Astrocyte (in vitro differentiated cells and primary cell): Measurements from ENCODE around the gene TSPAN2. TPM values are rescaled to one million over a fixed set of nuclear protein-coding genes. Genes with fewer than 3 reads are reported as not detected.

ENCODE experiments used
- DNase-seq: peaks from one replicate; pipeline ENCODE4 v3.0.0-alpha.2; 2010; ENCODE audit warnings: low read depth
- FAIRE-seq: peaks from 2 replicates; lab custom pipeline; 2011; peaks lifted over from hg19 to GRCh38; lab: Jason Lieb, UNC
- H2AFZ ChIP-seq: 2 replicates; pipeline ENCODE4 v1.6.0; 2012; ENCODE audit warnings: low read depth, low read length, inconsistent platforms
- H3K27ac ChIP-seq: 2 replicates; pipeline ENCODE4 v1.5.1; 2011; ENCODE audit warnings: low read depth, low read length, inconsistent platforms
- H3K27me3 ChIP-seq: 2 replicates; pipeline ENCODE4 v1.6.0; 2011; ENCODE audit warnings: low read length, inconsistent platforms; ENCODE audit not compliant: insufficient read depth
- H3K36me3 ChIP-seq: 2 replicates; pipeline ENCODE4 v1.5.1; 2011; ENCODE audit warnings: low read length, inconsistent platforms; ENCODE audit not compliant: insufficient read depth
- H3K4me1 ChIP-seq: 2 replicates; pipeline ENCODE4 v1.5.1; 2011; ENCODE audit warnings: low read length, inconsistent platforms; ENCODE audit not compliant: insufficient read depth
- H3K4me2 ChIP-seq: 2 replicates; pipeline ENCODE4 v1.6.0; 2012; ENCODE audit warnings: low read length, inconsistent platforms
- H3K4me3 ChIP-seq: 2 replicates; pipeline ENCODE4 v1.5.1; 2011; ENCODE audit warnings: low read depth, mild to moderate bottlenecking, low read length, inconsistent platforms; ENCODE audit not compliant: insufficient read depth
- H3K79me2 ChIP-seq: 2 replicates; pipeline ENCODE4 v1.6.0; 2012; ENCODE audit warnings: mild to moderate bottlenecking, low read length, inconsistent platforms; ENCODE audit not compliant: insufficient read depth
- H3K9ac ChIP-seq: 2 replicates; pipeline ENCODE4 v1.6.0; 2012; ENCODE audit warnings: mild to moderate bottlenecking, low read length, inconsistent platforms
- H3K9me3 ChIP-seq: 2 replicates; pipeline ENCODE4 v1.5.1; 2012; ENCODE audit warnings: low read depth, mild to moderate bottlenecking, low read length, inconsistent platforms; ENCODE audit not compliant: insufficient read depth
- H4K20me1 ChIP-seq: 2 replicates; pipeline ENCODE4 v1.6.0; 2012; ENCODE audit warnings: low read length, inconsistent platforms; ENCODE audit not compliant: insufficient read depth
- H3K27ac Mint-ChIP-seq: one replicate; pipeline ENCODE4 v1.8.0; 2021; ENCODE audit warnings: mild to moderate bottlenecking, mixed read lengths; ENCODE audit not compliant: unreplicated experiment
- H3K27me3 Mint-ChIP-seq: one replicate; pipeline ENCODE4 v1.8.0; 2021; ENCODE audit warnings: low read depth, mixed read lengths; ENCODE audit not compliant: unreplicated experiment
- H3K36me3 Mint-ChIP-seq: one replicate; pipeline ENCODE4 v1.8.0; 2021; ENCODE audit warnings: low read depth, mixed read lengths; ENCODE audit not compliant: unreplicated experiment
- H3K4me1 Mint-ChIP-seq: one replicate; pipeline ENCODE4 v1.8.0; 2021; ENCODE audit warnings: low read depth, mixed read lengths; ENCODE audit not compliant: unreplicated experiment
- H3K4me3 Mint-ChIP-seq: one replicate; pipeline ENCODE4 v1.8.0; 2021; ENCODE audit warnings: mild to moderate bottlenecking, moderate library complexity, mixed read lengths; ENCODE audit not compliant: unreplicated experiment
- H3K9me3 Mint-ChIP-seq: one replicate; pipeline ENCODE4 v1.8.0; 2021; ENCODE audit warnings: mild to moderate bottlenecking, mixed read lengths; ENCODE audit not compliant: unreplicated experiment
- CTCF ChIP-seq: IDR thresholded peaks from 2 replicates; pipeline ENCODE4 v1.5.1; 2011; ENCODE audit warnings: low read depth, mild to moderate bottlenecking, inconsistent platforms, low read length, moderate library complexity; ENCODE audit not compliant: insufficient read depth
- EZH2 ChIP-seq: IDR thresholded peaks from 2 replicates; pipeline ENCODE4 v1.6.1; 2012; ENCODE audit warnings: mild to moderate bottlenecking, low read length, inconsistent platforms; ENCODE audit not compliant: insufficient read depth
- total RNA-seq: library from RNA; stranded (reverse); gene quantifications from 2 replicates; pipeline ENCODE4 v1.2.1, GENCODE V29; 2021

Gene TSPAN2
- total RNA-seq, 1 donor from 2014 or later: 23.7 TPM

DNA sequence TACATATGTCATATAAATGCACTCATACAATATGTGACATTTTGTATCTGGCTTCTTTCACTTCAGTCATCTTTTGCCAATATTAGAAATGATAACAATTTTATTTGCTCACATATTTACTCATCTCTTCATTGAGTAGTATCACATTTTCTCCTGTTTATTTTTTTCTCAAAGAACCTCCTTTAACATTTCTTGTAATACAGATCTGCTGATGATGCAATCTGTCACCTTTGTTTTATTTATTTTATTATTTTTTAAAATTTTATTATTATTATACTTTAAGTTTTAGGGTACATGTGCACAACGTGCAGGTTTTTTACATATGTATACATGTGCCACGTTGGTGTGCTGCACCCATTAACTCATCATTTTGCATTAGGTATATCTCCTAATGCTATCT is 75.5 kb downstream of the TSPAN2 start:
- TF ChIP-seq EZH2: no peak
- TF ChIP-seq CTCF: no peak
- Histone ChIP-seq H4K20me1 (no peaks in the 10 kb centered on the region), H3K9me3 (no peaks in the 10 kb centered on the region), H3K27ac (no peak overlapping the region), H3K4me3 (no peak overlapping the region), H2AFZ (no peak overlapping the region), H3K4me1 (no peaks in the 10 kb centered on the region), H3K4me2 (no peak overlapping the region), H3K36me3 (no peaks in the 10 kb centered on the region), H3K79me2 (no peaks in the 10 kb centered on the region), H3K27me3 (no peaks in the 10 kb centered on the region), H3K9ac (no peak overlapping the region)
- no peaks in the 10 kb centered on the region for H3K4me1 Mint-ChIP-seq
- no peaks in the 10 kb centered on the region for H3K27me3 Mint-ChIP-seq
- no peaks in the 10 kb centered on the region for H3K36me3 Mint-ChIP-seq
- peaks cover 5% of the 10 kb centered on the region for H3K9me3 Mint-ChIP-seq
- DNase-seq (no peak), FAIRE-seq (no peak)
- no peak overlapping the region for H3K4me3 Mint-ChIP-seq
- H3K27ac Mint-ChIP-seq: no peak overlapping the region

GRCh38 chr1:115012434-115012833 is 76.9 kb downstream of the TSPAN2 start:
- Mint-ChIP-seq H3K27me3 (no peaks in the 10 kb centered on the region), H3K4me1 (no peaks in the 10 kb centered on the region), H3K9me3 (peaks cover 1% of the 10 kb centered on the region), H3K4me3 (no peak overlapping the region), H3K27ac (no peak overlapping the region), H3K36me3 (no peaks in the 10 kb centered on the region)
- Histone ChIP-seq H3K4me2 (no peak overlapping the region), H3K27me3 (no peaks in the 10 kb centered on the region), H4K20me1 (no peaks in the 10 kb centered on the region), H3K27ac (no peak overlapping the region), H3K79me2 (no peaks in the 10 kb centered on the region), H3K9me3 (no peaks in the 10 kb centered on the region), H3K4me3 (no peak overlapping the region), H2AFZ (no peak overlapping the region), H3K9ac (no peak overlapping the region), H3K4me1 (no peaks in the 10 kb centered on the region), H3K36me3 (no peaks in the 10 kb centered on the region)
- no peak for TF ChIP-seq CTCF
- DNase-seq (no peak), FAIRE-seq (no peak)

GRCh38 chr1:115012006-115012405 is 77.3 kb downstream of the TSPAN2 start:
- Histone ChIP-seq H3K27ac (no peak overlapping the region), H4K20me1 (no peaks in the 10 kb centered on the region), H3K79me2 (no peaks in the 10 kb centered on the region), H3K4me2 (no peak overlapping the region), H3K4me1 (no peaks in the 10 kb centered on the region), H3K9me3 (no peaks in the 10 kb centered on the region), H3K9ac (no peak overlapping the region), H2AFZ (no peak overlapping the region), H3K27me3 (no peaks in the 10 kb centered on the region), H3K4me3 (no peak overlapping the region), H3K36me3 (no peaks in the 10 kb centered on the region)
- Mint-ChIP-seq H3K27me3 (no peaks in the 10 kb centered on the region), H3K4me1 (no peaks in the 10 kb centered on the region), H3K27ac (no peak overlapping the region), H3K9me3 (peaks cover 1% of the 10 kb centered on the region), H3K4me3 (no peak overlapping the region), H3K36me3 (no peaks in the 10 kb centered on the region)
- DNase-seq (no peak), FAIRE-seq (no peak)
- no peak for TF ChIP-seq CTCF
- TF ChIP-seq EZH2: no peak
